K562 (cell line): Measurements from ENCODE around the gene CDKN1B. TPM values are rescaled to one million over a fixed set of nuclear protein-coding genes. Genes with fewer than 3 reads are reported as not detected.
A peak's percentile ranks its signal among the peaks of the same experiment; 100 is the strongest.

Experiments
- CEBPB ChIP-seq: fragments of 450-650 bp; IDR thresholded peaks from 2 replicates; pipeline ENCODE4 v1.6.1; 2016; ENCODE audit warnings: missing genetic modification characterization, missing compliant biosample characterization
- CREB3L1 ChIP-seq: fragments of 450-650 bp; IDR thresholded peaks from 2 replicates; pipeline ENCODE4 v1.6.1; 2014; ENCODE audit warnings: low read depth, mild to moderate bottlenecking, moderate library complexity, borderline replicate concordance
- HDAC3 ChIP-seq: fragments of 450-650 bp; IDR thresholded peaks from 2 replicates; pipeline ENCODE4 v1.6.1; 2018; ENCODE audit warnings: borderline replicate concordance, mild to moderate bottlenecking, moderate library complexity; ENCODE audit not compliant: partially characterized antibody
- LEF1 ChIP-seq: fragments of 450-650 bp; IDR thresholded peaks from 2 replicates; pipeline ENCODE4 v1.6.1; 2016; ENCODE audit warnings: mild to moderate bottlenecking
- NR0B1 ChIP-seq: fragments of 450-650 bp; IDR thresholded peaks from one replicate; pipeline ENCODE4 v1.6.1; 2018; ENCODE audit warnings: mild to moderate bottlenecking, moderate library complexity; ENCODE audit not compliant: partially characterized antibody
- RCOR1 ChIP-seq, 2 experiments: IDR thresholded peaks; 2 replicates each; pipeline ENCODE4 v1.6.1; 2012; ENCODE audit warnings: low read depth in 2 of 2, low read length in 2 of 2, borderline replicate concordance in 1 of 2, improper control_type of control experiment in 1 of 2
- REST ChIP-seq, 2 experiments: fragments of 450-650 bp; formaldehyde crosslinking in 1 of 2; IDR thresholded peaks; 2 replicates each; pipeline versions ENCODE4 v1.4.0 to v1.6.1; 2014 to 2020; ENCODE audit warnings: mild to moderate bottlenecking in 2 of 2, borderline replicate concordance in 1 of 2, low read depth in 1 of 2
- TRIM25 ChIP-seq: fragments of 450-650 bp; IDR thresholded peaks from 2 replicates; pipeline ENCODE4 v1.7.0; 2016; ENCODE audit warnings: borderline replicate concordance
- ZNF174 ChIP-seq: fragments of 250-450 bp; sonication (Bioruptor Pico); IDR thresholded peaks from 2 replicates; pipeline ENCODE4 v1.4.0; 2020; ENCODE audit warnings: mild to moderate bottlenecking
- ZNF263 ChIP-seq: sonication (generic); formaldehyde crosslinking; IDR thresholded peaks from 2 replicates; pipeline ENCODE4 v1.8.0; 2022; ENCODE audit warnings: mild to moderate bottlenecking, missing genetic modification reagents, borderline replicate concordance
- ZNF277 ChIP-seq: fragments of 250-450 bp; sonication (Bioruptor Pico); IDR thresholded peaks from 2 replicates; pipeline ENCODE4 v1.8.0; 2022; ENCODE audit warnings: inconsistent platforms, mild to moderate bottlenecking, moderate library complexity, borderline replicate concordance
- polyA plus RNA-seq, 8 experiments: library from polyadenylated mRNA; depleted of rRNA in 4 of 8; stranded (reverse) in 5 of 8; unstranded in 3 of 8; fragments of >200 nt; fragmentation: Nextera tagmentation in 2 of 8; fragmentation: Illumina TruSeq in 1 of 8; extraction: Ambion mirVana in 2 of 8; extraction: Trizol in 1 of 8; gene quantifications; 2 replicates each; pipeline versions ENCODE4 v1.2.1 to v1.2.3, GENCODE V29; 2011 to 2014; ENCODE audit warnings: inconsistent platforms in 1 of 8, missing spikeins in 1 of 8
- total RNA-seq, 7 experiments: library from RNA; depleted of rRNA in 6 of 7; stranded (reverse); fragments of >200 nt in 6 of 7; fragmentation: Illumina TruSeq in 2 of 7; extraction: Trizol in 2 of 7; gene quantifications; 2 replicates each; pipeline versions ENCODE4 v1.2.1 to v1.2.3, GENCODE V29; 2011 to 2021; ENCODE audit warnings: low replicate concordance in 1 of 7

CDKN1B gene
- total and polyA plus RNA-seq, 9 of the 15 experiments (the other 6 are each of a cell fraction or from before 2014, with no cell fraction given): 2.6 to 35.2 (median 15.5) TPM

- TF ChIP-seq CEBPB (tag): no peak
- TF ChIP-seq NR0B1: no peak
- no peak for TF ChIP-seq ZNF277 (CRISPR knock-in tag)
- no peak for TF ChIP-seq LEF1
- no peak for TF ChIP-seq ZNF174 (CRISPR knock-in tag)
- peak; percentile 55; the same call in 1 of the 2 replicates for TF ChIP-seq CREB3L1
- no peak for TF ChIP-seq TRIM25
- peak in 1 of 2 experiments; percentile 5; a peak in 1 of 4 replicates for TF ChIP-seq RCOR1 (IDR thresholded peaks at IDR 0.05; ENCODE audit: borderline replicate concordance in 1 of 2, low read depth in 2 of 2, low read length in 2 of 2)
- TF ChIP-seq HDAC3: no peak
- peak; percentile 74 for TF ChIP-seq REST (IDR thresholded peaks at IDR 0.05; ENCODE audit: borderline replicate concordance)
- no peak for TF ChIP-seq REST (CRISPR knock-in tag; IDR thresholded peaks at IDR 0.05; ENCODE audit: low read depth)
- TF ChIP-seq ZNF263 (CRISPR knock-in tag): no peak
Observed at GRCh38 chr12:12716793-12717585, at the start of gene CDKN1B (continued).
